ENCODE data around the gene XRRA1. TPM values are rescaled to one million over a fixed set of nuclear protein-coding genes. Genes with fewer than 3 reads are reported as not detected.

XRRA1 gene
- total RNA-seq, 4 donors from 2014 or later: 5.9 to 74.2 (median 26.9) TPM

DNA sequence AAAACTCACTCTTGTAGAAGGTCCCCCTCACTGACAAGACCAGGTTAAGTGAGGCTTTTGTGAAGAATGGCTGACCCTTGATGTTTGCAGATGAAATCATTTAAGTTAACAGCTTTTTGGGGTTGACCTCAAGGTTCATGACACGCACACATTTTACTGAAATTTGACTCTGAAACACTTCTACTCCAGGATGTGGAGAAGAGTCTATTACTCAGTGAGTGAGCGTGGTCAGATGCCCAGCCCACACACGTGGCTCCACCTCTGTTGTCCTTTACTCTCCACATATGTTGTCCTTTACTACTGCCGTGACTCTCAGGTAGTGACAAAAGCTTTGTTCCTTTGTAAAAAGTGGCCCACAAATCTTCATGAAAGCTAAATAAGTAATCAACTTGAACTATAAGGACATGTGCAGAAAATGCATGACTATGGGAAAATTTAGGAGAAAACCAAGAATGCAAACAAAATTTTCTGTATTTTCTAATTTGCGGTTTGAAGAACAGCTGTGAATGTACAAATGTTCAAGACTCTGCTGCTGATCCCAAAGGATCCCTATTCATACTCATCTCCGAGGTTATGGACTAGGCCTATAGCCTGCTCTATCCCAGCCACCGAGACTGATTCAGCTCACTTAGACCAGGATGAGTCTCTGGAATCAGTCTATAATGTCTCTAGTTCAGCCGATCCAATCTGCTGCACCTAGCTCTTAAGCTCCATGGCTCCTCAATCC lies 22.4 kb downstream of the XRRA1 start:
- Histone ChIP-seq H3K27ac (peak overlapping the region in 1 of 2 donors; percentile 52), H3K4me1 (peaks cover 0 to 6% of the 10 kb centered on the region in 2 donors), H3K4me3 (no peak overlapping the region), H3K9me3 (no peaks in the 10 kb centered on the region), H3K36me3 (no peaks in the 10 kb centered on the region), H3K27me3 (no peaks in the 10 kb centered on the region)
- TF ChIP-seq, protein P1, sequence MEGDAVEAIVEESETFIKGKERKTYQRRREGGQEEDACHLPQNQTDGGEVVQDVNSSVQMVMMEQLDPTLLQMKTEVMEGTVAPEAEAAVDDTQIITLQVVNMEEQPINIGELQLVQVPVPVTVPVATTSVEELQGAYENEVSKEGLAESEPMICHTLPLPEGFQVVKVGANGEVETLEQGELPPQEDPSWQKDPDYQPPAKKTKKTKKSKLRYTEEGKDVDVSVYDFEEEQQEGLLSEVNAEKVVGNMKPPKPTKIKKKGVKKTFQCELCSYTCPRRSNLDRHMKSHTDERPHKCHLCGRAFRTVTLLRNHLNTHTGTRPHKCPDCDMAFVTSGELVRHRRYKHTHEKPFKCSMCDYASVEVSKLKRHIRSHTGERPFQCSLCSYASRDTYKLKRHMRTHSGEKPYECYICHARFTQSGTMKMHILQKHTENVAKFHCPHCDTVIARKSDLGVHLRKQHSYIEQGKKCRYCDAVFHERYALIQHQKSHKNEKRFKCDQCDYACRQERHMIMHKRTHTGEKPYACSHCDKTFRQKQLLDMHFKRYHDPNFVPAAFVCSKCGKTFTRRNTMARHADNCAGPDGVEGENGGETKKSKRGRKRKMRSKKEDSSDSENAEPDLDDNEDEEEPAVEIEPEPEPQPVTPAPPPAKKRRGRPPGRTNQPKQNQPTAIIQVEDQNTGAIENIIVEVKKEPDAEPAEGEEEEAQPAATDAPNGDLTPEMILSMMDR (IDR thresholded peaks at IDR 0.05): no peak
- TF ChIP-seq POLR2A (IDR thresholded peaks at IDR 0.05): no peak
- DNase-seq: no peak
- intact Hi-C loops (cut with DNase I; ENCODE audit: low total_unique reads): no loop called here

DNA sequence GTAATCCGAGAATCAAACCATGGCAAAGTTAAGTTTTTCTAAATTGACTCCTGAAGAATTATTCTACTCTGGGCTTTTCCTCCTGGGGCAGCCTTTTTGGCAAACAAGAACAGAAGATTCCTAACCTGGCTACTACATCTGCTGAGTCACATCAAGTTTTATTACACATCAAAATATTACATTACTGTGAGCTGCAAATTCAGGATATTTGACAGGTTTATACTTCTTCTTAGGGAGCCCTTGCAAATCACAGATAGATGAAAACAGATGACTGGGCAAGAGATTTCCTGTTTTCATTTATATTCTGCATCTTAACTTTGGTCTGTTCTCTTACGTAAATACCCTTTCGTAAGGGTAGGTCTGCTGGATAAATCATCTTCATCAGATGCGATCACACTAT lies 23.6 kb downstream of the XRRA1 start:
- no peak for DNase-seq
- intact Hi-C loops (cut with DNase I; ENCODE audit: low total_unique reads): no loop called here
- H3K4me1 ChIP-seq: peaks cover 0 to 6% of the 10 kb centered on the region in 2 donors
- H3K9me3 ChIP-seq: no peaks in the 10 kb centered on the region
- no peaks in the 10 kb centered on the region for H3K27me3 ChIP-seq
- no peak overlapping the region for H3K4me3 ChIP-seq
- no peaks in the 10 kb centered on the region for H3K36me3 ChIP-seq
- peak overlapping the region in 1 of 2 donors; percentile 52 for H3K27ac ChIP-seq
- TF ChIP-seq, protein P1 (IDR thresholded peaks at IDR 0.05): no peak
- TF ChIP-seq POLR2A (IDR thresholded peaks at IDR 0.05): no peak

DNA sequence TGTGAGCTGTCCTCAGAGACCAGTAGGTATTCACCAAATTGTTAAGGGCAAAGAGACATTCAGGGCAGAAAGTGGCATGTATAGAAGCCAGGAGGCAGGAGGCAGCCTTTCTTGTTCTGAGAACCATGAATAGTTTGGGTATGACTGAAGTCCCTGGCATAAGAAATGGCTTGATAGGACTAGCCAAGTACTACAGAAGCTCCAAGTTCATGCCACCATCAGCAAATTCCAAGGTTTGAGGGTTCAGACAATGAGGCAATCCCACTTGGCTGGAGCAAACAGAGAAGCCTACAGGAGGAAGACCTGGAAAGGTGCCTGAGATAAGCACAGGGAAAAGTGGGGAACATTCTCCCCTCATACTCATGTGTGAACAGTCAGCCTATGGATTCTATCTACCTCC lies 25.8 kb downstream of the XRRA1 start:
- DNase-seq: no peak
- no peak overlapping the region for H3K27ac ChIP-seq
- H3K4me1 ChIP-seq: peaks cover 0 to 6% of the 10 kb centered on the region in 2 donors
- H3K4me3 ChIP-seq: no peak overlapping the region
- no peaks in the 10 kb centered on the region for H3K36me3 ChIP-seq
- intact Hi-C loops (cut with DNase I; ENCODE audit: low total_unique reads): no loop called here
- TF ChIP-seq POLR2A (IDR thresholded peaks at IDR 0.05): no peak
- TF ChIP-seq, protein P1 (IDR thresholded peaks at IDR 0.05): no peak
- H3K9me3 ChIP-seq: no peaks in the 10 kb centered on the region
- no peaks in the 10 kb centered on the region for H3K27me3 ChIP-seq

DNA sequence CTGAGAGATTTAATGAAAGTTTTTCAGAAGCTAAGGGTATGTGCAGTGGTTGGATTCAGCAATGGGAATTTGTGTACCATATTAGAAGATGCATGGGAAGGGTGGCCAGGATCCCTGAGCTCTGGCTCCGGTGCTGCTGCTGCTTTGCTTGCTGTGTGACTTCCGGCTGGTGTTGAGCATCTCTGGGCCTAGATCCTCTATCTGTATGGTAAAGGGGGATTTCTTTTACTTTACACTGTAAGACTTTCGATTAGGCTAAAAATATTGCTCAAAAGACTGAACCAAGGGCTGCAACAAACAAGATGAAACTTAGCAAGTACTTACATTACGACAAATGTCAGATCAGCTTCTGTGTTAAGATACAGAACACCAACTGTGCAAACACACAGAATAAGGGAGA lies 39.1 kb downstream of the XRRA1 start:
- intact Hi-C loops (cut with DNase I; ENCODE audit: low total_unique reads): no loop called here
- Histone ChIP-seq H3K36me3 (no peaks in the 10 kb centered on the region), H3K27me3 (no peaks in the 10 kb centered on the region), H3K27ac (no peak overlapping the region), H3K9me3 (no peaks in the 10 kb centered on the region), H3K4me1 (no peaks in the 10 kb centered on the region), H3K4me3 (no peak overlapping the region)
- no peak for DNase-seq
- TF ChIP-seq, protein P1 (IDR thresholded peaks at IDR 0.05): no peak
- TF ChIP-seq POLR2A (IDR thresholded peaks at IDR 0.05): no peak

DNA sequence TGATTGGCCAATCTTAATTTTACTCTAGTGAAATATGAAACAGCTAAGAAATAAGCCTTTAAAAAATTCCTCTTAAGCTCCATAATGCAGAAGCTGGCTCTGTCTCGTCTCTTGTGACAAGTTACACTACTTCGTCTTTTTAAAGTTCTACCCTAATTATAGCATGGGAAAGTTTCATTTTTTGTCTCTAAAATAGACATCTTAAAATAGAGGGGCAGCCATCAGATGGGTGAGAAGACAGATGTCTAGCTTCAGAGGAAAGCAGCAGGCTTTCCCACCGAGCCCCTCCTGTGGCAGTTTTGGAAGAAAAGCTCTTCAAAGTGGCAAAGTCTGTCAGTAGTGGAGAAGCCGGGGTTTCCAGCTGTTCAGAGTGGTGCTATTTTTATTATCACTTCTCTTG lies 39.5 kb downstream of the XRRA1 start:
- TF ChIP-seq, protein P1 (IDR thresholded peaks at IDR 0.05): no peak
- no peak for TF ChIP-seq POLR2A (IDR thresholded peaks at IDR 0.05)
- H3K4me1 ChIP-seq: no peaks in the 10 kb centered on the region
- no peak overlapping the region for H3K4me3 ChIP-seq
- no peak overlapping the region for H3K27ac ChIP-seq
- no peaks in the 10 kb centered on the region for H3K36me3 ChIP-seq
- intact Hi-C loops (cut with DNase I; ENCODE audit: low total_unique reads): no loop called here
- H3K27me3 ChIP-seq: no peaks in the 10 kb centered on the region
- no peak for DNase-seq
- H3K9me3 ChIP-seq: no peaks in the 10 kb centered on the region

Measured in uterus (tissue), 4 donors.